Limb (tissue), 2 donors: ENCODE results near the gene FNDC3B.

Experiments used
- DNase-seq, 2 donors: peaks; one replicate each; pipeline ENCODE4 v3.0.0-alpha.2; 2016; ENCODE audit errors: extremely low spot score in 2 of 2

FNDC3B gene

GRCh38 chr3:172148702-172149565, 109.6 kb downstream of the FNDC3B start:
- DNase-seq: no peak

GRCh38 chr3:172150268-172150667, 110.9 kb downstream of the FNDC3B start:
- DNase-seq: no peak

- DNase-seq: no peak
Measured at GRCh38 chr3:172150913-172151650, 111.7 kb downstream of the FNDC3B start.

GRCh38 chr3:172151651-172152649, 112.6 kb downstream of the FNDC3B start:
- no peak for DNase-seq

- peak in 1 of 2 donors; percentile 54 for DNase-seq
Measured at GRCh38 chr3:172152874-172153273, 113.5 kb downstream of the FNDC3B start.

- DNase-seq: peak; percentile 82 to 88
Measured at GRCh38 chr3:172153335-172153861, 114.0 kb downstream of the FNDC3B start.

- no peak for DNase-seq
Measured at GRCh38 chr3:172154768-172155664, 115.6 kb downstream of the FNDC3B start.

- DNase-seq: no peak
Measured at GRCh38 chr3:172155897-172156585, 116.7 kb downstream of the FNDC3B start.

GRCh38 chr3:172156586-172156955, 117.2 kb downstream of the FNDC3B start:
- no peak for DNase-seq

- DNase-seq: no peak
Measured at GRCh38 chr3:172157564-172158258, 118.3 kb downstream of the FNDC3B start.

GRCh38 chr3:172158741-172159140, 119.4 kb downstream of the FNDC3B start:
- no peak for DNase-seq

GRCh38 chr3:172159376-172159775, 120.0 kb downstream of the FNDC3B start:
- DNase-seq: no peak

- DNase-seq: peak in 1 of 2 donors; percentile 54
Measured at GRCh38 chr3:172159962-172160538, 120.7 kb downstream of the FNDC3B start.

- DNase-seq: no peak
Measured at GRCh38 chr3:172161133-172161789, 121.9 kb downstream of the FNDC3B start.

GRCh38 chr3:172161959-172162358, 122.6 kb downstream of the FNDC3B start:
- DNase-seq: no peak

GRCh38 chr3:172163320-172163719, 123.9 kb downstream of the FNDC3B start:
- DNase-seq: no peak

- DNase-seq: no peak
Measured at GRCh38 chr3:172164620-172165362, 125.4 kb downstream of the FNDC3B start.
